Measurements from ENCODE around the gene CDCA3.

GRCh38 chr12:6854036-6854435, 3.0 kb upstream of the CDCA3 start:
- TF ChIP-seq, protein P1, sequence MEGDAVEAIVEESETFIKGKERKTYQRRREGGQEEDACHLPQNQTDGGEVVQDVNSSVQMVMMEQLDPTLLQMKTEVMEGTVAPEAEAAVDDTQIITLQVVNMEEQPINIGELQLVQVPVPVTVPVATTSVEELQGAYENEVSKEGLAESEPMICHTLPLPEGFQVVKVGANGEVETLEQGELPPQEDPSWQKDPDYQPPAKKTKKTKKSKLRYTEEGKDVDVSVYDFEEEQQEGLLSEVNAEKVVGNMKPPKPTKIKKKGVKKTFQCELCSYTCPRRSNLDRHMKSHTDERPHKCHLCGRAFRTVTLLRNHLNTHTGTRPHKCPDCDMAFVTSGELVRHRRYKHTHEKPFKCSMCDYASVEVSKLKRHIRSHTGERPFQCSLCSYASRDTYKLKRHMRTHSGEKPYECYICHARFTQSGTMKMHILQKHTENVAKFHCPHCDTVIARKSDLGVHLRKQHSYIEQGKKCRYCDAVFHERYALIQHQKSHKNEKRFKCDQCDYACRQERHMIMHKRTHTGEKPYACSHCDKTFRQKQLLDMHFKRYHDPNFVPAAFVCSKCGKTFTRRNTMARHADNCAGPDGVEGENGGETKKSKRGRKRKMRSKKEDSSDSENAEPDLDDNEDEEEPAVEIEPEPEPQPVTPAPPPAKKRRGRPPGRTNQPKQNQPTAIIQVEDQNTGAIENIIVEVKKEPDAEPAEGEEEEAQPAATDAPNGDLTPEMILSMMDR (conservative IDR thresholded peaks at IDR 0.05; ENCODE audit: low read depth, low read length), result no peak
- TF ChIP-seq EZH2 (IDR thresholded peaks at IDR 0.05; ENCODE audit: borderline replicate concordance, low read depth, low read length, poor library complexity, severe bottlenecking), result no peak
